Forelimb muscle (tissue), 1 donor: ENCODE results near the gene PLXNC1. TPM values are rescaled to one million over a fixed set of nuclear protein-coding genes. Genes with fewer than 3 reads are reported as not detected.

Experiments
- DNase-seq: peaks from one replicate; pipeline ENCODE4 v3.0.0-alpha.2; 2013; ENCODE audit warnings: low read depth
- polyA plus RNA-seq: library from polyadenylated mRNA; unstranded; fragments of 120-200 nt; gene quantifications from one replicate; pipeline ENCODE4 v1.2.1, GENCODE V29; 2013; ENCODE audit not compliant: insufficient read length

Gene PLXNC1
- polyA plus RNA-seq, 1 donor = 16.7 TPM

DNA sequence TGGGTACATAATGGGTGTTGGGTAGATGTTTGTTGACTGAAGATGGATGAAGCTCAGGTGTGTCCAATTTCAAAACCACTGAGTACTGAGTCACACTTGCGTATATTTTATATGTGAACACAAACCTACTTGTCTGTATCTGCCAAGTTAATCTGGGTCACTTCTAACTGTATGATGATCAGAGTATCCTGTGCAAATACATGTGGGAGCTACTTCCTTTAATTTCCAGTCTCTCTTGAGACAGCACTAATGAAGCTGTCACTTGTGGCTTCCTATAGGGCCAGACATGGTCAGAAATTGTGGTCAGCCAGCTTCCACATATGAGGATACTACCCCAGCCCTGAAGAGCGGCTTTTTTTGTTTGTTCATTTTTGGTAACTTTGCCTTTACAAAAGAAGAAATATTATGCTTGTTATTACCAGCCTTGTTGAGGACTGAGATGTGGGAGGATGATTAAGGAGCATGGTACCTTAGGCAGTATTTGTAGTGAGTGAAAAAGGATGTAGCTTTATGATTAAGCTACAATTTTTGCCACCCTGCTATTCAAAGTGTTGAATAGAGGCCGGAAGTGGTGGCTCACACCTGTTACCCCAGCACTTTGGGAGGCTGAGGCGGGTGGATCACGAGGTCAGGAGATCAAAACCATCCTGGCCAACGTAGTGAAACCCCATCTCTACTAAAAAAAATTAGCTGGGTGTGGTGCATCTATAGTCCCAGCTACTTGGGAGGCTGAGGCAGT, 32.4 kb downstream of the PLXNC1 start:
- no peak for DNase-seq

DNA sequence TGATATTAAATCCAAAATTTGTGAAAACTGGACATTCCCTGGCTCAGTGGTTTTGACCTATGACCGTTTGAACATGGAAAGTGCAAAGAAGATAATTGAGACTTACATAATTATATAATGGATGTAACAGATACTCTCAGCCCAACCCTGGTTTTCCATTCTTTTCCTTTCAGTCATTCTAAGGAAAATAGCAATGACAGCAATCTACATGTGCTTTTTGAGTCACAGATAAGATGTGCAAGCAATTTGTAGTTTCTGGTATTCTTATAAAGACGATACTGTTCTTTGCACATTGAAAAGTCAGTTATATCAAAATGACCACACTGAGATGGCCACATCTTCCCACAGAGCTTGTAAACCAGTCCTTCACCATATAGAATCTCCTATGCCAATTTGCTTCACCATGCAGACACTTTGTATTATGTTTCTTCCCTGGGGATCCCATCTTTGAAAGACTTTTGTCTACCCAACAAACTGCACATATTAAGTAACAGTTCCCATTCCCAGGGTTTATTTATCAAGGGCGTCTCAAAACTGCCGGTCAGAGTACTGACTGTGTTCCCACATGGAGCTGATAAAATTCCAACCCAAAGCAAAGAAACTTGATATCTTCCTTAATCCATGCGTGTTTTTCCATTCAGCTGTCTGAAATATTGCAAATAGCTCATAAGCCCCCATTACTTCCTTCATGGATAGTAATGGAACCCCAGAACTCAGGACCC, 34.8 kb downstream of the PLXNC1 start:
- DNase-seq = no peak

DNA sequence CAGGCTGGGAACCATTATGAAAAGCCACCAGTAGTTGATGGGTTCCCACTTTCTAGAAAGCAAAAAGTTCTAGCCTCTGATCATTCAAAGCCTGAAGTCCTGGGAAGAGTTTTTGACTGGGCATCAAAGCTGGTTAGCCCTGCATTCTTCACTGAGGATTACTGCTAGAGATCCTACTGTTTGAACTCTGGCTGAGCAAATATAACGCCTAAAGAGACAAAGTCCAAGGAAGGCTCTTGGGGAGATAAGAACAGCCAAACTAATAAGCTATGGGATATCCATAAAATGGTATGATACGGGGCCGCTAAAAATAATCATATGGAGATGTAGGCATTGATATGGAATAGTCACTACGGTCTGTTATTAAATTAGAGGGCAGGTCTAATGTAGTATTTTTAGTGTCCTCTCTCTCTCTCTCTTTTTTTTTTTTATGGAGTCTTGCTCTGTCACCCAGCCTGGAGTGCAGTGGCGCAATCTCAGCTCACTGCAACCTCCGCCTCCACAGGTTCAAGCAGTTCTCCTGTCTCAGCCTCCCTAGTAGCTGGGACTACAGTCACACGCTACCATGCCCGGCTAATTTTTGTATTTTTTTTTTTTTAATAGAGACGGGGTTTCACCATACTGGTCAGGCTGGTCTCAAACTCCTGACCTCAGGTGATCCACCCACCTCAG, 35.5 kb downstream of the PLXNC1 start:
- no peak for DNase-seq

DNA sequence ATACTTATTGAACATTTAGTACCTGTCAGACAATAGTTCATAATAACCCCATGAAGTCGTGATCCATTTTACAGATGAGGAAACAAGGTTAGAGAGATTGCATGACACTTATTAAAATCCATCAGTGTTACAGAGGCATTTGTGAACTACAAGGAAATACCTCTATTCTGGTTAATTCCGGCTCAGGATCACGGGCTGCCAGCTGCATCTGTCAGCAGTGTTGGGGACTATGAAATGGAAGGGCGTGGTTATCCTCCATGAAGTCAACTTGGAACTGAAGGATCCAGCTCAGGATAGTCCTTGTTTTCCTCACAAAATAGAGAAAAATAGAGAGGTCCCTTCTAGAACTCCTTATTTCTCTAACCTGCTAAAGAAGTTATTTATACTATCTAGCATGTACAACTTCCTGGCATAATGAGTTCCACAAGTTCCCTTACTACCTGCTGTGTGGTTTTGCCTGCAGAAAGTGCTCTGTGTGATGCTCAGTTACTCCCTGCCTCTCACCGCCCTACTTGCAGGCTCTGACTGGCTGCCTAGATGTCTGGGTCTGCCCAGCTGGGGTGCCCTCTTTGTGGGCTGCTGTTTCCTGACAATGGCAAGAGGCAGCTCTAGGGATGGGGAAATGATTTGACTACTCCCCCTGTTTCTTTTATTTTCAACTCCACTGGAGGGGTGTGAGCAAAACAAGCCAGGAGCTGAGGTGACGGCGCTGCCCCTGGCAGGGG, 36.8 kb downstream of the PLXNC1 start:
- no peak for DNase-seq

DNA sequence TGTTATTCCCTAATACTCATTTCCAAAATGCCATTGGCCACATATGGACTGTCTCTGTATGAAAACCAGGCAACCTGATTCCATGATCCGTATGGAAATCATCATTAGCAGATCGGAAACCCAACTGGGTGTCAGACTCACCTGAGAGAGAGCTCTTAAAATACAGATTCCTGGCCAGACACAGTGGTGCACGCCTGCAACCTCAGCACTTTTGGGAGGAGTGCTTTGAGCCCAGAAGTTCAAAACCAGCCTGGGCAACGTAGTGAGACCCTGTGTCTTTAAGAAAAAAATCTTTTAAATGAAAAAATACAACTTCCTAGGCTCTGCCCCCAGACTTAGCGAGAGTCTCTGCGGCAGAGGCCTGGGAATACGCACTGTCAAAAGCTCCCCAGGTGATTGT, 37.4 kb downstream of the PLXNC1 start:
- no peak for DNase-seq

DNA sequence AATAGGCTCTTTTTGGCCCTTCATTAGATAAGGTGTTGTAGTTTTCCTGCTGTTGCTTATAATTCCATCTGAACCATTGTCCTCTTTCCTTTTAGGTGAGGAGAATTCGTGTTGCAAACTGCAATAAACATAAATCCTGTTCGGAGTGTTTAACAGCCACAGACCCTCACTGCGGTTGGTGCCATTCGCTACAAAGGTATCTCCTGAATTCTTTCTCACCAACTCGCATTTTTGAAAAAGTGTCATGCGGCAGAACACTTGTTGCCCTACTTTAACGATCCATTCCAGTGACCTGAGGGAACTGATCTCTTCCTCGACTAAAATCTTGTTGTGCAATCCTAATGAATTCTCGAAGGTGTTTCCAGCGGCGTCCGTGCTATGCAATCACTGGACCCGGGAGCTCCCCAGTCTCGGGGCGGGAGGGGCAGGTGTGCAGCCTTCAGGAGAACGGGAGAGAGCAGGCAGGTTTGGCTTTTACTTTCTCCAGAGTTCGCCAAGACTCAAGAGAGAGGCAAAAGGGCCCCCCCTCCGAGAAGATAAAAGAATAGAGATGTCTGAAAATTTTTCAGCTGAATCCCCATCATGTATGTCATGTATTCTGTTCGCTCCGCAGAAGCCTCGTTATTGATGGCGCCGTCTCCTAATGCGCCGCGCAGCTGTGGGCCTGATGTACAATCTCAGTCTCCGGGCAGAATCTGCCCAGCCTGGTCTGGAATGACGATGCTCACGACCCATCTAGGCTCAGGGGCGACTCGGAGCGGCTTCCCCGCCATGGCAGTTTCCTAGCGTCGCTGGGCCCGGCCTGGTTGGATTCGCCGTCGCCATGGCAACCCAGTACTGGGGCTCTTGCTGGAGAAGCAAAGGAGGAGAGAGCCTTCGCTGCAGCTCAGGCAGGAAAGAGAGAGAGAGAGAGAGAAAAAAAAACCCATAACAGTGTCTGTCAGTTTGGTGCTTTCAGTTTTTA, 38.2 kb downstream of the PLXNC1 start:
- DNase-seq = no peak

DNA sequence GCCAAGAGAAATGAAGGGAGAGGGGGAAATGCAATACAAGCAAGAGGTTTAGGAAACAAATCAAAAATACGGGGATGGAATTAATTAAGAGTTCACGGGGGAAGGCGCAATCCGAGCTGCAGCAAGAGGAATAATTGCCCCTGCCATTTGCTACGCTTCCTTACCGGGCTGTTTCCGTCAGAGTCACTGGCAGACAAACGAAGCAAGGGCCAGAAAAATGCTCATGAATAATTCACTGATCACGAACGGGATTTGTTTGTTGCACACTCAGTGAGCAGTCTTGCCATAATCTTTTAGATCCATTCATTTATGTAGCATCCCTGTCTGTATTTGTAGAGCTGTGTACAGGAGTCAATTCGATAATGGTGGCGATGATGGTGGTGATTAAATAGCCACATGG, 39.0 kb downstream of the PLXNC1 start:
- no peak for DNase-seq

DNA sequence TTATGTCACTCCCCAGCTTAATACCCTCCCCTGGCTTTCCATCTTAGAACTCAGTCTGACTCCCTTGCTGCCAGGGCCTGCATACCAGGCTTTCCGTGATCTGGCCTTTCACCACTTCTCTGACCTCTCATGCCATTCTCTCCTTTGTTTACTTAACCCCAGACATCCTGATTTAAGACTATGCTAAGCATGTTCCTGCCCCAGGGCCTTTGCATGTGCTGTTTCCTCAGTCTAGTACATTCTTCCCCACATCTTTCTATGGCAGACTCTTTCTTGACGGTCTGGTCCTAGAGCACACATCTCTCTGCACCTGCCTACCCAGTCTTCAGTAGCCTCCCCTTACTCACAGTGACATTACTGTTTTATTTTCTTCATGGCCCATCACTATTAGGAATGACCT, 42.2 kb downstream of the PLXNC1 start:
- DNase-seq = no peak

DNA sequence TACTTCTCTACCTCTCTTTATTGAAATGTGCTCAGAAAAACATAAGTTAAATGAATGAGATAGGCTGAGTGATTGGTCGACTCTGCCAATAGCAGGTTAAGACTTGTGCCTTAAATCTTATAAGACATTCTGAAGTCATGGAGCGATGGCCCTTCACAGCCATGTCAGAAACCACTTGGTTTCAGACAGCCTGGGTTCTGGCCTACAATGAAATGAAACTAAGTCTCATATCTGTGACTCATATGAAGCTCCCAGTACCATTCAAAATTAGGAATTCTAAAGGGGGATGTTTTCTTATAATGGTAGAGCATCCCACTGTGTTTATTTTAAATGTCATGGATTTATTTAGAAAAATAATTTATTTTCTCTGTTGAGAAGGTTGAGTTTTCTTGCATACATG, 42.6 kb downstream of the PLXNC1 start:
- DNase-seq = no peak

DNA sequence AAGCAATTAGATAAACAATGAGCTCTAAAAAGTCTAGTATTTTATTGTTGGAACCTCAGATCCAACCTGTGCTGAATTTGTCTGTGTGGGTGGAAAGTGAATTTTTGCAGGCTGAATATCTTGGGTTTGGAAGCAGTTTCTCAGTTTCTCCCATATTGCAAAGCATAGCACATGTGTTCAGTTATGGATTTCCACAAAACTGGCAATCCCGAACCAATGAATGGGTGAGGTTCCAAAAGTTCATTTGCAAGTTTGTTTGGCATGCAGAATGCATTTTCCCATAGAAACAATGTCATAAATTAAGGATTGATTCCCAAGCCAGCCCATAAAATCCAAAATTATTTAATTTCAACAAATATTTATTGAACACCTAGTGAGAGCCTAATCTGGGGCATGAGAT, 43.4 kb downstream of the PLXNC1 start:
- DNase-seq = no peak

DNA sequence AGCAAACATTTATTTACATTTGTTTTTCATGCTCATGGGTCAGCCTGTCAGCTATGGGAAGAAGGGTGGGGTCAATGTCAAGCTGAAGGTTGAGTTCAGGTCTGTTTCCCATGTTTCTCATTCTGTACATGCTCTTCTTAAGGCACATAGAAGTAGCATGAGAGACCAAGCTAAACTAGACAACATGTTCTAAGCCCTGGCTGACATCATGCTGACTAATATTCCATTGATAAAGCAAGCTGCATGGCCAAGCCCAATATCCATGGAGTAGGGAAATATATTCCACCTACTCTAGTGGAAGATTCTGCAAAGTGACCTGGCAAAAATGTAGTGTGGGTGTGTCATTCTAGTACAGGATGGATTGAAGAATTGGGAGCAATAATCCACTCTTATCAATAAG, 44.1 kb downstream of the PLXNC1 start:
- no peak for DNase-seq

DNA sequence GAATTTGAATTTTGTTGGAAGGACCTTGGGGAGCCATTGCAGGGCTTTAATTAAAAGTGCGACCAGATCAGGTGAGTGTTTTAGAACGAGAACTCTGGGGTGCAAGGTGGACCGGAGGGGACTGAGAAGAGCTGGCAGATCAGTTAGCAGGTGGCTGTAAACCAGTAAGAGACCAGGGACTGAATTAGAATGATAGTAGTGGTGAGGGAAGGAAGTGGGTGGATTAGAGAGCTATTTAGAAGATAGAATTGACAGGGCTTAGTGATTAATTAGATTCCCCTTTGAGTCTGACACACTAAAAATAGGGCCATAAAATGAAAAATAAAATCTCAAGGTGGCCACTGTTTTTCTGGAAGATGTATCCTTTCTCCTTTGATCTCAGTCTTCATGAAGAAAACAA, 44.8 kb downstream of the PLXNC1 start:
- no peak for DNase-seq

DNA sequence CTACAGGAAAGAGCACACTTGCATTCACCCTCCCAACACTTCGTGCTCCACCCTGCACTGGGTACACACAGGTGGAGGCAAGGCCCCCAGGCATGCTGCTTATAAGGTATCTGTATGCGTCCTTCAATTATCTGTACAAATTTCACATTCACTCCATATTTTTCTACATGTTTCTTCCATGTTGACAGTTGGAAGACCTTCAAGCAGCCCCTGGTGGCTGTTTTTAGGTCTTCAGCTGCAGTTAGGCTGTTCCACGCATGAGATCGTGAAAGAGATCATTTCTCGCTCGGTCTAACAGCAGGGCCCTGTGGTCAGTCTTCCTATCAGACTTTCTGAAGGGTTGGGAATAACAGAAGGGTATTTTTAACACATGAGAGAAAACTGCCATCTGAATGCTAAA, 47.1 kb downstream of the PLXNC1 start:
- no peak for DNase-seq

DNA sequence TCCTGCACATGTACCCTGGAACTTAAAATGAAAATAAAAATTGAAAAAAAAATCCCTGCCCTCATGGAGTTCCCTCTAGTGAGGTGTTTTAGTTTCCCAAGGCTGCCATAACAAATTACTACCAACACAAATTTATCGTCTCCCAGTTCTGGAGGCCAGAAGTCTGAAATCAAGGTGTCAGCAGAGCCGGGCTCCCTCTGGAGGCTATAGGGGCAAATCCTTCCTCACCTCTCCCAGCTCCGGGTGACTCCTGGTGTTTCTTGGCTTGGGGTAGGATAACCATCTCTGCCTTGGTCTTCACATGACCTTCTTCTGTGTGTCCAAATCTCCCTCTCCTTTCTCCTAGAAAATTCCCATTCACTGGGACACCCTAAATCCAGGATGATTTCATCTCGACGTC, 50.1 kb downstream of the PLXNC1 start:
- DNase-seq = no peak

DNA sequence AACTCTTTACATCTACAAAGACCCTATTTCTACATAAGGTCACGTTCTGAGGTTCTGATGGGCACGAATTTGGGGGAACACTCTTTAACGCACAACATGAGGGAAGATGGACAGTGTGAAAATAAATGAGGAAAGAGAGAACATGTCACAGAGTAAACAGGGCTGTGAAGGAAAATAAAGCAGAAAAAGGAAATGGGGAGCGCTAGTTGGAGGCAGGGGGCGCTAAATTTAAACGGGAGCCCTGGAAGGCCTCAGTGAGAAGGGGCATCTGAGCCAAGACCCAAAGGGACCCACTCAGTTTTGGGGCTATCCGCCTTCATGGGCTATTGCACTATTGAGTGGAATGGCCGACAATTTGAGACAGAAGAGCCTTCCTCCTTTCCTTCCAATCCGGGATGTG, 50.5 kb downstream of the PLXNC1 start:
- DNase-seq = no peak

DNA sequence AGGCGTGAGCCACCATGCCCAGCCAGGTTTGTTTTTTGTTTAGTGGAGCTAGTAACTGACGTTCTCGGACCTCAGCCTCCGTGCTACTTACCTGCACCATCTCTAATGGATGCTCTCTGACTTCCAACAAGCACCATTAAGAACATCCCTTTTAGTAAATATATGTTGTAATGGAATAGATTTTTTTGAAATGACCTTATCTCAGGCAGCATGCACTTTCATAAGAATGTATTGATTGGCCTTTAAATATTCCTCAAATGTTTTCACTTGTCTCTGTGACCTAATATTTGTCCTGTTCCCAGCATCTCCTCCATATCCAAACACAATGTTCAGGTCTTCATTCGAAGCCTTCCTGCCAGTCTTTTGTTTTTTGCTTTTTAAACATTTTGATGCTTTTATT, 51.7 kb downstream of the PLXNC1 start:
- no peak for DNase-seq

DNA sequence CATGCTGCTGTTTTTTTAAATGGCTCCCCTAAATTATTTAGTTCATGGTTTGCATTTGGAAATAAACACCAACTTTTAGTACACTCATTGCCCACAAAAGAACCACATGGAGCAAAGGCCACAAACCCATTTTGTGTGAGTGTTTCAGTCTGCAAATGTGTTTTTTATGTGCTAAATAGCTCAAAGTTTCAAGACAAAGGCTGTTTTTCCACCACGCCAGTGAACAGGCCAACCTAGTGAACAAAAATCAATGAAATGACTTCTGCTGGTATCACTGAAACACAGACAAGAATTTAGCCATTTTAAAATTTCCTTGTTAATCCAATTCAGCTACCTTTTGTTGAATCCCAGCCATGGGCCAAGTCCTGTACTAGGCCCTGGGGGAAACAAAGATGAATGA, 52.3 kb downstream of the PLXNC1 start:
- DNase-seq = no peak

DNA sequence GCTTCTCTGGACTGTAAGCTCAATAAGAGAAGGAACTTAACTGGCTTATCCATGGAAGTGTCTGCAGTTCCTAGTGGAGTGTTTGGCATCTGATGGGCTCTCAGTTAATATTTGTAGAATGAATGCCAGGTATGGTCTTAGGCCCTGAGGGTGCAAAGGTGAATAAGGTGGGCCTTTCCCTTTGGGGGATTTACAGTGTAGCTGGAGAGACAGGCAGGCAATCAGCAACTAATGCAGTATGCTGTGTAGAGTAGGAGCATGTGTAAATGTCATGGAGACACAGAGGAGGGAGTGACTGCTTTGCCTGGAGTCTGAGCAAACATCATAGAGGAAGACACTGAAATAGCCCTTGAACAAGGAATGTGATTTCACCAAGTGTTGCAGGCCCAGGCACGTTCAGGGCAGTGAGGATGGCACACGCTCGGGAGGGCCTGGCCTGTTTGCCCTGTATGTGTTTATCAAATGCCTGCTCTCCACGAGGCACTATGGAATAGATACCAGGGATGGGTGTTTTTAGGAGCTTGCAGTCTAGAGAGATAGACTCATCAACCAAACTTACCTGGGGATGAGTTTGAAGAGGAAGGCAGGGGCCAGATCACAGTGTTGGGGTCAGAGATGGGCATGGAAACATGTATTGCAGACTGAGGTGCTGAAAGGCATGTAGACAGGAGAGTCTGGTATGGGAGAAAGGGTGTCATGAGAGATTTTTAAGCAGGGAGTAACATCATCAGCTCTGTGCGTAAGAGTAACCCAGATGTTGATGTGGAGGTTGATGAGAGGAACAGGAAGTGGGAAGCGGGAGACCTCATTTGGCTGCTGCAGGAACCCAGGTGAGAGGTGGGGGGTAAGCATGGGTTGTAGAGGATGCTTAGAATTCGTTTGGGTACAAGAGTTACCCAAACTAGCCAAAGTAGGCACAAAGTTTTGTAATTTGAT, 54.1 kb downstream of the PLXNC1 start:
- no peak for DNase-seq

DNA sequence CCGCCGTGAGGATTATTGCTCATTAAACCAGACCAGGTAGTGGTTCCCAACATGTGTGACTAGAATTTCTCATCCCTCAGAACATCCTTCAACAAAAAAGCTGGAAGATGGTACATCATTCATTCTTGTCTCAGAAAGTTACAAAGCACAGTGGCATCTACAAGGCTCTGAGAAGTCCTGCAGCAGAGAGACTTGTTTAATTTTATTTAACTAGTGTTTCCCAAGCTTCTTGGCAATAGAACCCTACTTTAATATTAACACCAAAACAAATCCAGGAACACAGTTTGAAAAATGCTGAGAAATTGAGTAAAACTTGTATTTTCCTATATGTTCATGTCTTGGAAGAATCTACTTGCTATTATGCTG, 54.8 kb downstream of the PLXNC1 start:
- no peak for DNase-seq

DNA sequence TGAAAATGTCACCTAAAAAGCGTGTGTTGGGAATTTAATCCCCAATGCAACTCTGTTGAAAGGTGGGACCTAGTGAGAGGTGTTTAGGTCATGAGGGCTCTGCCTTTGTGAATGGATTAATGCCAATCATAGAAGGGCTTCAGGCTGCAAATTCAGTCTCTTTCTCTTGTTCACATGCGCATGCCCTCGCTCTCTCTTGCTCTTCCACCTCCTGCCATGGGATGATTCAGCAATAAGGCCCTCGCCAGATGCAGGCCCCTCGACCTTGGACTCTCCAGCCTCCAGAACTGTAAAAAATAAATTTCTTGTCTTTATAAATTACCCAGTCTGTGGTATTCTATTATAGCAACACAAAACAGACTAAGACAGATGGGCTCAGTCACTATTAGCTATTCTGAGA, 55.4 kb downstream of the PLXNC1 start:
- no peak for DNase-seq
